ENCODE measurements around the gene TEKT3. TPM values are rescaled to one million over a fixed set of nuclear protein-coding genes. Genes with fewer than 3 reads are reported as not detected.

Gene TEKT3
- total RNA-seq, 4 donors from 2014 or later: 0.51 to 3.3 (median 0.89) TPM

GRCh38 chr17:15366026-15366425 lies 24.6 kb upstream of the TEKT3 start:
- TF ChIP-seq CTCF (IDR thresholded peaks at IDR 0.05; ENCODE audit: low read depth): no peak

DNA sequence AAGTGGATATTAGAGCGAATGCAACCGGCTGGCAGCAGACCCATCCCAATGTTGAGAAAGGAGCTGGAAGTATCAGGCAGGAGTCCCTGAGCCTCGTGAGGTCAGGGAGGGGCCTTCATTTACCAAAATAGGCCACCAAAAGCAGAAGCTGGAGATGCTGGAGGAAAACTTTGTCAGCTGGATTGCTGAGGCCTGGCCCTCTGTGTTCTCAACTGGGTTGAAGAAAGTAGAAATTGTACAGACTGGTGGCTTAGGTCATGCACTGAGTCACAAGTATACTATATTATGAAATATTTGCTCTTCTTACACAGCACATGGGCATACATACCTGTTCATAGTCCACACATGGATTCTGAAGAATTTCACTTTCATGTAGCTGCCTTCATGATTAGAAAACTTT lies 23.2 kb upstream of the TEKT3 start:
- TF ChIP-seq CTCF (IDR thresholded peaks at IDR 0.05; ENCODE audit: low read depth): no peak

DNA sequence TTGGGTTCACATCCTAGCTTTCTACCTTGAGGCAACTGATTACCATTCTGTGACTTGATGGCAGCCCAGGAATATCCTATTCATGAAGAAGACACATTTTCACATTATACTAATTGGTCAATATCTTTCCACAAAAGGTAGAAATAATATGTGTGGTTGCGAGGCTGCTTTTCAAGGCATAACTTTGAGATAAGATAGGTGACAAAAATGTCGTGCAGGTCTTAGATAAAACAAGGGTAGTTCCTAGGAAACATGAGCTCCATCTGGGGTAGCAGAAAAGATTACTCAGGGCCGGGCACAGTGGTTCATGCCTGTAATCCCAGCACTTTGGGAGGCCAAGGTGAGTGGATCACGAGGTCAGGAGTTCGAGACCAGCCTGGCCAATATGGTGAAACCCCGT lies 22.3 kb upstream of the TEKT3 start:
- no peak for TF ChIP-seq CTCF (IDR thresholded peaks at IDR 0.05; ENCODE audit: low read depth)

DNA sequence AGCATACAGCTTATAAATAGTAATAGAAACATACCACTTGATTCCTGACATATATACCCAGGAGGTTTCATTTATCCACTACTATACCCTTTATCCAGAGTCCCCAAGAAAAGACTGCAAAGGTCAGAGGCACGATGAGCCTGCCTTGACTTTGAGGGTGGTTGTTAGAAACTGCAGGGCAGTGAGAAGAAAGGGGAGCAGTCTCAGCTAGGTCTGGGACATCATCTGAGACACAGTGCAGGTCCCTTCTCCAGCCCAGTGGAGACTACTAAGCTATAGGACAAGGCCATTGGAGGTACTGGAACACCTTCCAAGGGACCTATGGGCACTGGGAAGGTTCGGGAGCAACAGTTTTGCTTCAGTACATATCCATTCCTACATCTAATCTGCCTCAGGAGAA lies 20.2 kb upstream of the TEKT3 start:
- TF ChIP-seq CTCF (IDR thresholded peaks at IDR 0.05; ENCODE audit: low read depth): no peak

DNA sequence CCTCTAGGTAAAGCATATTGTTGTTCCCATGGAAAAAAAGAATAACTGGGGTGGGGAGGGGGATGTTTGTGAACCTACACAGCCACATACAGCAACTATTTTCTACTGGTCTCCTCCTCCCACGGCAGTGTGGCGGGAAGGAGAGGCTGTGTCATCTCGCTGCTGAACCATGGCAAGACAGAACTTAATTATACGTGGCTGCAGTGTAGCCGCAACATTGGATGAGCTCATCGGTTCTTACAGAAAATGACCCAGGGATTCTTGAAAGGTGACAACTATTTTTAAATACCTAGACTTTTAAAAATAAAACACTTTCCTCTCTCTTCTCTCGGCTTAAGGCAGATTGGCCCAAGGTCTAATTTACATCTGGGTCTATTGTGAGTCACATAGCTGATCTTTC lies 19.8 kb upstream of the TEKT3 start:
- TF ChIP-seq CTCF (IDR thresholded peaks at IDR 0.05; ENCODE audit: low read depth): no peak

DNA sequence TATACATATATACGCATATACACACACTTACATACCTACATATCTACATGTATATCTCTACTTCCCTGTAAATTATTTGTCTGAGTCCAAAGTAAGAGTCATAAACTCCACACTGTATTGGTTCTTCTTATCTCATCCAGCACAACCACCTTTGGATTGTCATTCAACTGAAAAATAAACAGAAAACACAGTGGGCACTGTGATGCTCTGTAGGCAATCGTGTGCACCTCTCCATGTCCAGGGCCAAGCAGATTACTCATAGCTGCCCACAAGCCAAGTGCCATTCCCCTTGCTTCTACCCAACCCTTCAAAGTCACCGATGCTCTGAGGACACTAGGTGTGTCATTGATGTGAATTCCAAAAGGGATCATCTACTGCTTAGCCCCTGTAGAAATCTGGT lies 12.9 kb upstream of the TEKT3 start:
- no peak for TF ChIP-seq CTCF (IDR thresholded peaks at IDR 0.05; ENCODE audit: low read depth)

DNA sequence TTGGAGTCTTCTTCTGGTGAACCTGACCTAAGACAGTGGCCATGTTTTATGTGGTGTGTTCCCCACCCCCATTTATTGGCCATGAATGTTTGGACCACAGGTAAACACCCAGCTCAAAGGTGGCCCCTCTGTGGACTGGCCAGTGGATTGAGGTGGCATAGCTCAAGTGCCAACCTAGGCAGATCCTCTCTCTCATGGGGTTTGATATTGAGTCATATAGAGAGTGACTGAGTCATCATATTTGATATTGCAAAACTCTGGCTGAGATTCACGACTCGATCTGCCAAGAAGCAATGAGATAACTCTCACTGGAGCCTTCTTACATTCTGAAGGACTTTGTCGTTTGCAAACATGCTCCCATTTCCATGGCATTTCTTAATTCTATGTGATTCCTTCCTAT lies 10.5 kb upstream of the TEKT3 start:
- no peak for TF ChIP-seq CTCF (IDR thresholded peaks at IDR 0.05; ENCODE audit: low read depth)

- TF ChIP-seq CTCF (IDR thresholded peaks at IDR 0.05; ENCODE audit: low read depth): no peak
Observed at GRCh38 chr17:15351478-15351840, 10.1 kb upstream of the TEKT3 start.

All from subcutaneous adipose tissue (tissue), 4 donors.